NCI-H774 (cell line): ENCODE measurements around the gene MRPL44.
"Not testable (repeated sequence)": the region's sequence is repeated elsewhere in the genome, so short reads cannot be mapped to it uniquely, and the experiment has no call there.

ENCODE experiments used
- DNase-seq: peaks from one replicate; lab custom pipeline; 2025; lab: John Stamatoyannopoulos, UW

Gene MRPL44

GRCh38 chr2:223936862-223937326 lies 20.4 kb upstream of the MRPL44 start:
- DNase-seq, result no peak

- DNase-seq, result no peak
Measured at GRCh38 chr2:223937535-223937934, 19.7 kb upstream of the MRPL44 start.

- DNase-seq, result not testable (repeated sequence)
Measured at GRCh38 chr2:223939438-223939837, 17.8 kb upstream of the MRPL44 start.

GRCh38 chr2:223941579-223942277 lies 15.5 kb upstream of the MRPL44 start:
- no peak for DNase-seq

- DNase-seq, result no peak
Measured at GRCh38 chr2:223943135-223943534, 14.1 kb upstream of the MRPL44 start.

GRCh38 chr2:223943561-223944008 lies 13.7 kb upstream of the MRPL44 start:
- no peak for DNase-seq

GRCh38 chr2:223944166-223944702 lies 13.0 kb upstream of the MRPL44 start:
- no peak for DNase-seq

GRCh38 chr2:223944703-223945531 lies 12.3 kb upstream of the MRPL44 start, which contains the start of gene WDFY1:
Gene WDFY1, minus strand, starts transcription at chr2:223945335. Its CDS starts 51 bp downstream, at chr2:223945284.
- peak; percentile 78 for DNase-seq

GRCh38 chr2:223945755-223946154 lies 11.5 kb upstream of the MRPL44 start:
- DNase-seq, result no peak

GRCh38 chr2:223947711-223948205 lies 9.5 kb upstream of the MRPL44 start:
- DNase-seq, result no peak

- DNase-seq, result no peak
Measured at GRCh38 chr2:223949241-223949840, 7.9 kb upstream of the MRPL44 start.

GRCh38 chr2:223950448-223951347 lies 6.6 kb upstream of the MRPL44 start:
- no peak for DNase-seq

GRCh38 chr2:223952280-223952968 lies 4.8 kb upstream of the MRPL44 start:
- DNase-seq, result peak; percentile 9

GRCh38 chr2:223954401-223954800 lies 2.9 kb upstream of the MRPL44 start:
- DNase-seq, result no peak

GRCh38 chr2:223956300-223956699 lies 963 bp upstream of the MRPL44 start:
- no peak for DNase-seq

- no peak for DNase-seq
Measured at GRCh38 chr2:223959688-223960087, 2.4 kb downstream of the MRPL44 start.

- no peak for DNase-seq
Measured at GRCh38 chr2:223967981-223968380, 10.7 kb downstream of the MRPL44 start.

GRCh38 chr2:223969315-223969714 lies 12.1 kb downstream of the MRPL44 start:
- no peak for DNase-seq

GRCh38 chr2:223969856-223970255 lies 12.6 kb downstream of the MRPL44 start:
- DNase-seq, result no peak

GRCh38 chr2:223970343-223971128 lies 13.3 kb downstream of the MRPL44 start:
- peak; percentile 8 for DNase-seq
